ENCODE results near the gene SDHAF2. TPM values are rescaled to one million over a fixed set of nuclear protein-coding genes. Genes with fewer than 3 reads are reported as not detected.

SDHAF2 gene
- total and polyA plus RNA-seq, 2 of the 13 experiments (the other 11 are each of a cell fraction or from before 2014, with no cell fraction given) = 44.2 to 70.4 TPM

- TF ChIP-seq HIC2 (CRISPR knock-in tag; IDR thresholded peaks at IDR 0.05; ENCODE audit: low read depth) = no peak
- no peak for TF ChIP-seq ZNF276 (CRISPR knock-in tag; IDR thresholded peaks at IDR 0.05; ENCODE audit: low read depth)
- no peak for TF ChIP-seq ZNF749 (CRISPR knock-in tag; IDR thresholded peaks at IDR 0.05; ENCODE audit: borderline replicate concordance)
- 0 out of 2 replicates have a peak, but pooled peaks have one; percentile 54 for TF ChIP-seq BRCA1 (CRISPR knock-in tag; IDR thresholded peaks at IDR 0.05)
- peak; percentile 24; the same call in 1 of the 2 replicates for TF ChIP-seq ZNF639 (CRISPR knock-in tag; conservative IDR thresholded peaks at IDR 0.05)
- TF ChIP-seq TRIM24 (CRISPR knock-in tag; IDR thresholded peaks at IDR 0.05) = peak; percentile 45; the same call in 1 of the 2 replicates
- TF ChIP-seq NCOA2 (CRISPR knock-in tag; IDR thresholded peaks at IDR 0.05) = peak; percentile 60
- no peak for TF ChIP-seq ZBTB49 (CRISPR knock-in tag; IDR thresholded peaks at IDR 0.05; ENCODE audit: borderline replicate concordance)
- TF ChIP-seq ZSCAN20 (CRISPR knock-in tag; IDR thresholded peaks at IDR 0.05; ENCODE audit: borderline replicate concordance) = 0 out of 2 replicates have a peak, but pooled peaks have one; percentile 16
- no peak for TF ChIP-seq SATB2 (CRISPR knock-in tag; IDR thresholded peaks at IDR 0.05)
- TF ChIP-seq SOX6 (IDR thresholded peaks at IDR 0.05) = no peak
- TF ChIP-seq SOX6 (CRISPR knock-in tag; IDR thresholded peaks at IDR 0.05) = peak; percentile 57; the same call in 1 of the 2 replicates
- no peak for TF ChIP-seq ZBTB3 (CRISPR knock-in tag; IDR thresholded peaks at IDR 0.05; ENCODE audit: borderline replicate concordance, low read depth)
- no peak for TF ChIP-seq ZBTB1 (CRISPR knock-in tag; IDR thresholded peaks at IDR 0.05; ENCODE audit: borderline replicate concordance)
- no peak for TF ChIP-seq HHEX (CRISPR knock-in tag; IDR thresholded peaks at IDR 0.05)
- TF ChIP-seq POLR2A (IDR thresholded peaks at IDR 0.05; ENCODE audit: insufficient read depth in 1 of 2, low read depth in 2 of 2, low read length in 2 of 2) = peak in 1 of 2 experiments; percentile 49; a peak in 1 of 4 replicates
- peak; percentile 27; the same call in 1 of the 2 replicates for TF ChIP-seq ZBTB26 (CRISPR knock-in tag; IDR thresholded peaks at IDR 0.05; ENCODE audit: borderline replicate concordance)
- TF ChIP-seq ZNF282 (IDR thresholded peaks at IDR 0.05; ENCODE audit: partially characterized antibody) = no peak
Observed at GRCh38 chr11:61488651-61489291, 58.8 kb downstream of the SDHAF2 start (continued).
